Activated T-cell treated with anti-CD3 and anti-CD28 coated beads, Interleukin-2, amount 50 U/mL, for 24 hours (primary cell): ENCODE results near the gene CA6.
"Not testable (repeated sequence)": the region's sequence is repeated elsewhere in the genome, so short reads cannot be mapped to it uniquely, and the experiment has no call there.

Experiments used
- DNase-seq: peaks from one replicate; pipeline ENCODE4 v3.0.0-alpha.2; 2020
- H3K27ac Mint-ChIP-seq: 2 replicates; pipeline ENCODE4 v1.8.0; 2020; ENCODE audit warnings: mild to moderate bottlenecking, mixed read lengths
- H3K27me3 Mint-ChIP-seq: 2 replicates; pipeline ENCODE4 v1.8.0; 2020; ENCODE audit warnings: mixed read lengths
- H3K36me3 Mint-ChIP-seq: 2 replicates; pipeline ENCODE4 v1.8.0; 2020; ENCODE audit warnings: low read depth, mixed read lengths
- H3K4me1 Mint-ChIP-seq: 2 replicates; pipeline ENCODE4 v1.8.0; 2020; ENCODE audit warnings: low read depth, mixed read lengths
- H3K4me3 Mint-ChIP-seq: 2 replicates; pipeline ENCODE4 v1.8.0; 2020; ENCODE audit warnings: mild to moderate bottlenecking, moderate library complexity, mixed read lengths
- H3K9me3 Mint-ChIP-seq: 2 replicates; pipeline ENCODE4 v1.8.0; 2020; ENCODE audit warnings: mixed read lengths

The CA6 gene

DNA sequence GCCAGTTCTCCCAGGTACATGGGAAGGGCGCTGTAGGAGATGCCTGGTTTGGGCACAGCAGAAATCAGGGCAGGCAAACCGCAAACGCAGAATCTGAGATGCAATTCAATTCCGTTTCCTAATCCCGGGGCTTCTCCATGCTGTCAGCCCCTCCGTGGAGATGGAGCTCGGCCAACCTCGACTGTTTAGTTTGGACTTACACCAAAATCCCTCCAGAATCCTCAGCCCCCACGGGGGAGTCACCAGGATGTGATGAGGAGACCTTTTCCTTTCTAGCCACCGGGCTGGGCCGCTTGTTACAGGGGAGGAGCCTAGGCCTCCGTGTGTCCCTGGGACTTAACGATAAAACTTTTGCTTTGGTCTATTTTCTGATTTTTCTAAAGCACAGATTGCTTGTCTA, 72.7 kb downstream of the CA6 start:
- Mint-ChIP-seq H3K4me3 (no peak overlapping the region), H3K4me1 (no peaks in the 10 kb centered on the region), H3K36me3 (no peaks in the 10 kb centered on the region), H3K27me3 (peaks cover 3% of the 10 kb centered on the region), H3K9me3 (no peaks in the 10 kb centered on the region), H3K27ac (no peak overlapping the region)
- no peak for DNase-seq

DNA sequence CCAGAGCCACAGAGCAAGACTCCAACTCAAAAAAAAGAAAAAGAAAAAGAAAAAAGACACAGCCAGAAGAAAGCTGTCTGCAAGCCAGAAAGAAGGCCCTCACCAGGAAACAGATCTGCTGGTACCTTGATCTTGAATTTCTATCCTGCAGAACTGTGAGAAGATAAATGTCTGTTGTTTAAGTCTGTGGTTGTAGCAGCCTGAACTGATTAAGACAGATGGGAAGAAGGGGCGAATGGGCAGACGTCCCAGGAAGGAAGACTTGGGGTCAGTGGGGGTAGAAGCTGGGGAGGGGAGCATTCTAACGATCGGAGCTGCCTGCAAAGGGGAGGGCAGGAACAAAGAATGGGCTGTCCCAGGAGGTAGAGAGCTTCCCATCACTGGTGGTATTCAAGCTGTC, 74.2 kb downstream of the CA6 start:
- no peak for DNase-seq
- no peak overlapping the region for H3K4me3 Mint-ChIP-seq

DNA sequence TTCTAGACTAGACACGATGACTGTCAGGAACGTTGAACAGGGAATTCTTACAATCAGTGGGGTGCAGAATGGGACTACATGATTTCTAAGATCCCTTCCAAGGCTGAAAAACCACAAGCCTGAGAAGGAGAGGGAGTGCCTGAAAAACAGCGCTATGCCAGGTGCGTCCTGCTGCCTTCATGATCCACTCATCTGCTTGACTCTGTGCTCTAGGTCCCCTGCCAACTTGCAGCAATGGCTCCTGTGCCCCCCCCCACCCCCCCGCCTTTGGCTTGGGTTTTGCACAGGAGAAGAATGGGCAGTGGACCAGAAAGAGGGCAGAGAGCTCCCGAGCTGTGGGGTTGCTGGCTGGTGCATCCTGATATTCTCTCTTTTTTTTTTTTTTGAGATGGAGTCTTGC, 74.6 kb downstream of the CA6 start:
- Mint-ChIP-seq H3K27ac (no peak overlapping the region), H3K9me3 (no peaks in the 10 kb centered on the region), H3K36me3 (no peaks in the 10 kb centered on the region), H3K27me3 (peaks cover 3% of the 10 kb centered on the region), H3K4me3 (no peak overlapping the region), H3K4me1 (no peaks in the 10 kb centered on the region)
- no peak for DNase-seq

More for the DNA sequence above, 74.2 kb downstream of the CA6 start:
- no peak overlapping the region for H3K27ac Mint-ChIP-seq
- peaks cover 3% of the 10 kb centered on the region for H3K27me3 Mint-ChIP-seq
- H3K4me1 Mint-ChIP-seq = no peaks in the 10 kb centered on the region
- H3K9me3 Mint-ChIP-seq = no peaks in the 10 kb centered on the region
- H3K36me3 Mint-ChIP-seq = no peaks in the 10 kb centered on the region

DNA sequence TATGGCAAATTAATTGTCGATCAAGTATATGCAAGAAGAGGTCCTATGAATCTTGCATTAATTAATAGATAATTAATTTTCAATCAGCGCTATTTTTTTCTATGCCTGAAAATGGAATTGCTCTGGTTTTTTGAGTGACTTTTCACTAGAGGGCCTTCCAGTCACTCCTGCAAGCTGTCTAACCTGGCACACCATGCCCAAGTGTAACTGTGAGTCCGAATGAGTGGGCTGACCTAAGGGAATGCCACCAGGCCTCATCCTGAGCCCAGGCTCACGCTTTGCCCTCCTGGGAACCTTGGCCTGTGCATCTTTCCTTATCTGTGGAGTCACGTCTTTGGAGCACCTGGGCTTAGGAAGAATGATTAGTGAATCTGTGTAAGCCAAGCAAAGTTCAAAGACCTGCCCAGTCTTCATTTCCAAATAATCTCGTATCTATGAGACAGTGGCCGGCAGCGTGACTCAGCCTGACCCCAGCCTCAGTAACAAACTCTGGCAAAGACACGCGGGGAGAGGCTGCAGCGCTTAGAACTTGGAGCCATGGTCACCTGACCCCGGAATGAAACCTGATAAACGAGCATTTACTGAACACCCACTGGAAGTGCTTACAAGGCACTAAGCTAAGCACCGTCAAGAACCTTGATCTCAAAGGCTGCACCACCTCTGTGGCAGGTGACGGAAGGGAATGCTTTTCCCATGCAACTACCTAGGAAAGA, 76.5 kb downstream of the CA6 start:
- H3K36me3 Mint-ChIP-seq, H3K27me3 Mint-ChIP-seq, H3K27ac Mint-ChIP-seq, H3K9me3 Mint-ChIP-seq, H3K4me3 Mint-ChIP-seq, H3K4me1 Mint-ChIP-seq, DNase-seq: not testable (repeated sequence)

DNA sequence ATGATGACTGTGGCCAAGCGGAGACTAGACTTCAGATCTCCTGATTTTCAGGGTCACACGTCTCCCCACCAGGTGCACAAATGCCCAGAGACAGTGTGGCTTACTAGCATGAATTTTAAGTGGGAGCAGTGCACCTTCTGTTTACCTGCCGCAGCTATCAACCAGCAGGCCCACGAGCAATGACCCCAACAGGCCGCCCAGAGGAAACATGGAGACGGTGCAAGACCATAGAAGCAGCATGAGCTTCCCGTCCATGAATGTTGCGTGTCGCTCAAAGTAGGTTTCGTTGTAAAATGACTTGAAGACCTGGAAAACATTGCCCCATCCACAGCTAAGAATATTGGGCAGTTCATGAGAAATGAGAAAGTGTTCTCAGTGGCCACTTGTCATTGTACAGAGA, 77.1 kb downstream of the CA6 start:
- Mint-ChIP-seq H3K36me3 (no peaks in the 10 kb centered on the region), H3K9me3 (no peaks in the 10 kb centered on the region), H3K4me3 (no peak overlapping the region), H3K27ac (no peak overlapping the region), H3K27me3 (peaks cover 3% of the 10 kb centered on the region), H3K4me1 (no peaks in the 10 kb centered on the region)
- DNase-seq = no peak
